PC-9 (cell line): ENCODE measurements around the gene CTNNA3.

Source experiments
- EZH2 ChIP-seq: fragments of 200-600 bp; sonication (generic); IDR thresholded peaks from 2 replicates; pipeline ENCODE4 v1.8.0; 2017; ENCODE audit warnings: antibody characterized with exemption, low read depth
- TF ChIP-seq, protein P1 (sequence below): fragments of 200-600 bp; sonication (generic); conservative IDR thresholded peaks from 2 replicates; pipeline ENCODE4 v1.6.1; 2017; ENCODE audit warnings: mixed run types, antibody characterized with exemption, mild to moderate bottlenecking, moderate library complexity

DNA sequence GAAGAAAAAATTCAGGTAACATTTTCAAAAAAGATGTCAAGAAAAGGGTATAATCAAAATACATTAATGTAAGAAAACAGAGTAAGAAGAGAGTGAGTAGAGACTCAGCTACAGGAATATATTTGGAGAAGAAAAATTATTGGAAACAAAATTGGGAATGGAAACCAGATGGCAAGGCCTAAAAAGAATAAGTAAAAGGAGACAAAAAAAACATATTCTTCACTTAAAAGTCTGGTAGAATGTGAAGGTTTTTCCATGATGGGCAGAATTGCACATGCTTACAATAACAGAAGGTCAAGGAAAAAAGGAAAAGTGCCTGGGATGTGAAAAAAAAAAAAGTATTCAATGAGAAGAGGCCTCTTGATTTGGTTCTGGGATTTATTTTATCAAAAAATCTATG lies 1832.0 kb downstream of the CTNNA3 start:
- TF ChIP-seq, protein P1, sequence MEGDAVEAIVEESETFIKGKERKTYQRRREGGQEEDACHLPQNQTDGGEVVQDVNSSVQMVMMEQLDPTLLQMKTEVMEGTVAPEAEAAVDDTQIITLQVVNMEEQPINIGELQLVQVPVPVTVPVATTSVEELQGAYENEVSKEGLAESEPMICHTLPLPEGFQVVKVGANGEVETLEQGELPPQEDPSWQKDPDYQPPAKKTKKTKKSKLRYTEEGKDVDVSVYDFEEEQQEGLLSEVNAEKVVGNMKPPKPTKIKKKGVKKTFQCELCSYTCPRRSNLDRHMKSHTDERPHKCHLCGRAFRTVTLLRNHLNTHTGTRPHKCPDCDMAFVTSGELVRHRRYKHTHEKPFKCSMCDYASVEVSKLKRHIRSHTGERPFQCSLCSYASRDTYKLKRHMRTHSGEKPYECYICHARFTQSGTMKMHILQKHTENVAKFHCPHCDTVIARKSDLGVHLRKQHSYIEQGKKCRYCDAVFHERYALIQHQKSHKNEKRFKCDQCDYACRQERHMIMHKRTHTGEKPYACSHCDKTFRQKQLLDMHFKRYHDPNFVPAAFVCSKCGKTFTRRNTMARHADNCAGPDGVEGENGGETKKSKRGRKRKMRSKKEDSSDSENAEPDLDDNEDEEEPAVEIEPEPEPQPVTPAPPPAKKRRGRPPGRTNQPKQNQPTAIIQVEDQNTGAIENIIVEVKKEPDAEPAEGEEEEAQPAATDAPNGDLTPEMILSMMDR = no peak
- no peak for TF ChIP-seq EZH2
